ENCODE data around the gene ZNF789. TPM values are rescaled to one million over a fixed set of nuclear protein-coding genes. Genes with fewer than 3 reads are reported as not detected.

The ZNF789 gene
- total and polyA plus RNA-seq, 4 donors, result 1.6 to 7.4 (median 4.8) TPM

- H3K9me3 ChIP-seq (ENCODE audit: control insufficient read depth in 4 of 4, low read length in 3 of 4), result no peaks in the 10 kb centered on the region
- H3K9ac ChIP-seq (ENCODE audit: low read depth in 1 of 2, low read length in 2 of 2), result no peak overlapping the region
- H3K4me3 ChIP-seq (ENCODE audit: low read depth in 1 of 3, low read length in 3 of 3), result no peak overlapping the region
- WGBS, result 96% methylated on average over 8 of the region's 8 CpGs
- H3K4me1 ChIP-seq (ENCODE audit: control insufficient read depth in 4 of 4, insufficient read depth in 4 of 4, low read length in 3 of 4), result no peaks in the 10 kb centered on the region
- no peak overlapping the region for H3K27ac ChIP-seq (ENCODE audit: low read depth in 1 of 2, low read length in 2 of 2)
- peaks cover 21 to 80% (median 24%) of the 10 kb centered on the region in 4 donors for H3K36me3 ChIP-seq (ENCODE audit: control insufficient read depth in 4 of 4, insufficient read depth in 3 of 4, low read depth in 1 of 4, low read length in 3 of 4)
- no peak for TF ChIP-seq RAD21 (IDR thresholded peaks at IDR 0.05)
- TF ChIP-seq ZBTB33 (IDR thresholded peaks at IDR 0.05), result no peak
- TF ChIP-seq FOXA2 (IDR thresholded peaks at IDR 0.05), result no peak
- TF ChIP-seq HNF4A (conservative IDR thresholded peaks at IDR 0.05), result no peak
- no peak for TF ChIP-seq YY1 (IDR thresholded peaks at IDR 0.05)
- no peak for TF ChIP-seq GABPA (IDR thresholded peaks at IDR 0.05 in 1 of 2, conservative IDR thresholded peaks at IDR 0.05 in 1 of 2)
- TF ChIP-seq TAF1 (conservative IDR thresholded peaks at IDR 0.05), result no peak
- no peak for TF ChIP-seq ATF3 (IDR thresholded peaks at IDR 0.05)
- no peak for TF ChIP-seq RXRA (IDR thresholded peaks at IDR 0.05)
- no peak for TF ChIP-seq NR2F2 (IDR thresholded peaks at IDR 0.05)
- TF ChIP-seq MAX (IDR thresholded peaks at IDR 0.05), result no peak
- TF ChIP-seq JUND (IDR thresholded peaks at IDR 0.05), result no peak
- TF ChIP-seq HNF4G (IDR thresholded peaks at IDR 0.05), result no peak
- H3K27me3 ChIP-seq (ENCODE audit: control insufficient read depth in 4 of 4, insufficient read depth in 4 of 4, low read length in 3 of 4), result no peaks in the 10 kb centered on the region
- DNase-seq (ENCODE audit: low spot score), result no peak
Measured at GRCh38 chr7:99451936-99452335, 20.8 kb upstream of the ZNF789 start.

- TF ChIP-seq NR2F2 (IDR thresholded peaks at IDR 0.05) (no peak), SP1 (IDR thresholded peaks at IDR 0.05) (no peak), RAD21 (IDR thresholded peaks at IDR 0.05) (no peak), GABPA (IDR thresholded peaks at IDR 0.05 in 1 of 2, conservative IDR thresholded peaks at IDR 0.05 in 1 of 2) (no peak), MAX (IDR thresholded peaks at IDR 0.05) (no peak), EGR1 (IDR thresholded peaks at IDR 0.05; ENCODE audit: low read depth in 2 of 2) (no peak), REST (IDR thresholded peaks at IDR 0.05) (no peak), ATF3 (IDR thresholded peaks at IDR 0.05) (no peak), FOXA2 (IDR thresholded peaks at IDR 0.05) (no peak), FOXA1 (IDR thresholded peaks at IDR 0.05) (no peak)
- DNase-seq (ENCODE audit: low spot score), result no peak
- Histone ChIP-seq H3K4me3 (ENCODE audit: low read depth in 1 of 3, low read length in 3 of 3) (no peak overlapping the region), H3K9me3 (ENCODE audit: control insufficient read depth in 4 of 4, low read length in 3 of 4) (no peaks in the 10 kb centered on the region), H3K9ac (ENCODE audit: low read depth in 1 of 2, low read length in 2 of 2) (no peak overlapping the region), H3K27ac (ENCODE audit: low read depth in 1 of 2, low read length in 2 of 2) (no peak overlapping the region), H3K36me3 (ENCODE audit: control insufficient read depth in 4 of 4, insufficient read depth in 3 of 4, low read depth in 1 of 4, low read length in 3 of 4) (peaks cover 26 to 85% (median 29%) of the 10 kb centered on the region in 4 donors), H3K4me1 (ENCODE audit: control insufficient read depth in 4 of 4, insufficient read depth in 4 of 4, low read length in 3 of 4) (no peaks in the 10 kb centered on the region), H3K27me3 (ENCODE audit: control insufficient read depth in 4 of 4, insufficient read depth in 4 of 4, low read length in 3 of 4) (no peaks in the 10 kb centered on the region)
- 96% methylated on average over 13 of the region's 13 CpGs for WGBS
Measured at GRCh38 chr7:99452541-99452940, 20.1 kb upstream of the ZNF789 start.

All from liver (tissue), 9 donors.